Liver (tissue), 9 donors: Measurements from ENCODE around the gene TUFT1. TPM values are rescaled to one million over a fixed set of nuclear protein-coding genes. Genes with fewer than 3 reads are reported as not detected.

Experiments
- DNase-seq: peaks from one replicate; pipeline ENCODE4 v3.0.0-alpha.2; 2017; ENCODE audit warnings: low spot score
- H3K27ac ChIP-seq, 2 donors: one replicate each; pipeline ENCODE4 v1.7.0; 2013; ENCODE audit warnings: inconsistent platforms in 2 of 2, low read length in 2 of 2, control low read depth in 1 of 2, low read depth in 1 of 2, mild to moderate bottlenecking in 1 of 2
- H3K27me3 ChIP-seq, 4 donors: one replicate each; pipeline versions ENCODE4 v1.6.1 to v1.7.0; 2013; ENCODE audit warnings: low read length in 3 of 4, inconsistent platforms in 1 of 4, mild to moderate bottlenecking in 1 of 4, moderate library complexity in 1 of 4; ENCODE audit not compliant: control insufficient read depth in 4 of 4, insufficient read depth in 4 of 4
- H3K36me3 ChIP-seq, 4 donors: one replicate each; pipeline versions ENCODE4 v1.6.1 to v1.7.0; 2013; ENCODE audit warnings: low read length in 3 of 4, mild to moderate bottlenecking in 3 of 4, low read depth in 1 of 4, moderate library complexity in 1 of 4; ENCODE audit not compliant: control insufficient read depth in 4 of 4, insufficient read depth in 3 of 4
- H3K4me1 ChIP-seq, 4 donors: one replicate each; pipeline versions ENCODE4 v1.6.1 to v1.7.0; 2013; ENCODE audit warnings: low read length in 3 of 4, mild to moderate bottlenecking in 3 of 4, moderate library complexity in 1 of 4; ENCODE audit not compliant: control insufficient read depth in 4 of 4, insufficient read depth in 4 of 4
- H3K4me3 ChIP-seq, 3 donors: one replicate each; pipeline versions ENCODE4 v1.6.1 to v1.7.0; 2013; ENCODE audit warnings: low read length in 3 of 3, control low read depth in 1 of 3, low read depth in 1 of 3, mild to moderate bottlenecking in 1 of 3
- H3K9ac ChIP-seq, 2 donors: one replicate each; pipeline ENCODE4 v1.7.0; 2013; ENCODE audit warnings: low read length in 2 of 2, mild to moderate bottlenecking in 2 of 2, moderate library complexity in 2 of 2, control low read depth in 1 of 2, low read depth in 1 of 2
- H3K9me3 ChIP-seq, 4 donors: one replicate each; pipeline versions ENCODE4 v1.6.1 to v1.7.0; 2013; ENCODE audit warnings: low read length in 3 of 4; ENCODE audit not compliant: control insufficient read depth in 4 of 4
- ATF3 ChIP-seq: IDR thresholded peaks from 2 replicates; pipeline ENCODE4 v1.6.1; 2016; ENCODE audit warnings: antibody characterized with exemption
- CTCF ChIP-seq: fragments of 150-350 bp; IDR thresholded peaks from 2 replicates; pipeline ENCODE4 v1.5.1; 2017; ENCODE audit warnings: improper control_type of control experiment, low read depth, low read length; ENCODE audit not compliant: missing input control
- EGR1 ChIP-seq, 2 donors: IDR thresholded peaks; 2 replicates each; pipeline ENCODE4 v1.6.1; 2016 to 2018; ENCODE audit warnings: antibody characterized with exemption in 2 of 2, low read depth in 2 of 2
- FOXA1 ChIP-seq: IDR thresholded peaks from 2 replicates; pipeline ENCODE4 v1.6.1; 2016; ENCODE audit warnings: antibody characterized with exemption
- FOXA2 ChIP-seq: IDR thresholded peaks from 2 replicates; pipeline ENCODE4 v1.6.1; 2016; ENCODE audit warnings: antibody characterized with exemption
- GABPA ChIP-seq, 2 donors: IDR thresholded peaks in 1 of 2; conservative IDR thresholded peaks in 1 of 2; 2 replicates each; pipeline ENCODE4 v1.6.1; 2016; ENCODE audit warnings: antibody characterized with exemption in 2 of 2, mild to moderate bottlenecking in 1 of 2, moderate library complexity in 1 of 2
- HNF4A ChIP-seq, 2 donors: conservative IDR thresholded peaks; 2 replicates each; pipeline ENCODE4 v1.6.1; 2016; ENCODE audit warnings: antibody characterized with exemption in 2 of 2, mild to moderate bottlenecking in 2 of 2
- HNF4G ChIP-seq: IDR thresholded peaks from 2 replicates; pipeline ENCODE4 v1.6.1; 2016; ENCODE audit warnings: antibody characterized with exemption
- JUND ChIP-seq, 2 donors: IDR thresholded peaks; 2 replicates each; pipeline ENCODE4 v1.6.1; 2016; ENCODE audit warnings: antibody characterized with exemption in 2 of 2
- MAX ChIP-seq: IDR thresholded peaks from 2 replicates; pipeline ENCODE4 v1.6.1; 2016; ENCODE audit warnings: antibody characterized with exemption
- NR2F2 ChIP-seq: IDR thresholded peaks from 2 replicates; pipeline ENCODE4 v1.6.1; 2016; ENCODE audit warnings: antibody characterized with exemption
- RAD21 ChIP-seq, 2 donors: IDR thresholded peaks; 2 replicates each; pipeline ENCODE4 v1.6.1; 2016; ENCODE audit warnings: antibody characterized with exemption in 2 of 2, mild to moderate bottlenecking in 2 of 2
- RXRA ChIP-seq, 2 donors: IDR thresholded peaks; 2 replicates each; pipeline ENCODE4 v1.6.1; 2017 to 2018; ENCODE audit warnings: antibody characterized with exemption in 2 of 2, mild to moderate bottlenecking in 1 of 2
- SP1 ChIP-seq: IDR thresholded peaks from 2 replicates; pipeline ENCODE4 v1.6.1; 2018; ENCODE audit warnings: antibody characterized with exemption, mild to moderate bottlenecking
- YY1 ChIP-seq: IDR thresholded peaks from 2 replicates; pipeline ENCODE4 v1.6.1; 2016; ENCODE audit warnings: antibody characterized with exemption, mild to moderate bottlenecking
- ZBTB33 ChIP-seq: IDR thresholded peaks from 2 replicates; pipeline ENCODE4 v1.6.1; 2016; ENCODE audit warnings: antibody characterized with exemption
- WGBS: extraction: QIAGEN DNeasy Blood & Tissue Kit; methylation state at CpG from one replicate; pipeline ENCODE4 v1.1.7; 2013; 5-methylcytosine and 5-hydroxymethylcytosine counted together
- polyA plus RNA-seq, 2 donors: library from polyadenylated mRNA; stranded (reverse) in 1 of 2; unstranded in 1 of 2; fragments of 200-250 nt in 1 of 2; fragments of >200 nt in 1 of 2; fragmentation: Nextera tagmentation in 1 of 2; extraction: Ambion mirVana in 1 of 2; gene quantifications; one replicate each; pipeline versions ENCODE4 v1.2.1 to v1.2.3, GENCODE V29; 2013 to 2015
- total RNA-seq, 2 donors: library from RNA; depleted of rRNA; stranded (reverse); fragments of >200 nt; gene quantifications; one replicate each; pipeline ENCODE4 v1.2.3, GENCODE V29; 2014
- TF ChIP-seq, protein P1 (sequence below): IDR thresholded peaks from 2 replicates; pipeline ENCODE4 v1.6.1; 2016; ENCODE audit warnings: antibody characterized with exemption, mild to moderate bottlenecking
- donor health status: healthy.
- donor health status: healthy.
- donor health status: healthy.
- donor health status: healthy.
- donor health status: healthy.

The TUFT1 gene
- total and polyA plus RNA-seq, 4 donors, result 1.7 to 4.8 (median 3.0) TPM

GRCh38 chr1:151553659-151554058 is 13.6 kb downstream of the TUFT1 start:
- no peak overlapping the region for H3K27ac ChIP-seq
- H3K4me3 ChIP-seq, result no peak overlapping the region
- TF ChIP-seq, protein P1, sequence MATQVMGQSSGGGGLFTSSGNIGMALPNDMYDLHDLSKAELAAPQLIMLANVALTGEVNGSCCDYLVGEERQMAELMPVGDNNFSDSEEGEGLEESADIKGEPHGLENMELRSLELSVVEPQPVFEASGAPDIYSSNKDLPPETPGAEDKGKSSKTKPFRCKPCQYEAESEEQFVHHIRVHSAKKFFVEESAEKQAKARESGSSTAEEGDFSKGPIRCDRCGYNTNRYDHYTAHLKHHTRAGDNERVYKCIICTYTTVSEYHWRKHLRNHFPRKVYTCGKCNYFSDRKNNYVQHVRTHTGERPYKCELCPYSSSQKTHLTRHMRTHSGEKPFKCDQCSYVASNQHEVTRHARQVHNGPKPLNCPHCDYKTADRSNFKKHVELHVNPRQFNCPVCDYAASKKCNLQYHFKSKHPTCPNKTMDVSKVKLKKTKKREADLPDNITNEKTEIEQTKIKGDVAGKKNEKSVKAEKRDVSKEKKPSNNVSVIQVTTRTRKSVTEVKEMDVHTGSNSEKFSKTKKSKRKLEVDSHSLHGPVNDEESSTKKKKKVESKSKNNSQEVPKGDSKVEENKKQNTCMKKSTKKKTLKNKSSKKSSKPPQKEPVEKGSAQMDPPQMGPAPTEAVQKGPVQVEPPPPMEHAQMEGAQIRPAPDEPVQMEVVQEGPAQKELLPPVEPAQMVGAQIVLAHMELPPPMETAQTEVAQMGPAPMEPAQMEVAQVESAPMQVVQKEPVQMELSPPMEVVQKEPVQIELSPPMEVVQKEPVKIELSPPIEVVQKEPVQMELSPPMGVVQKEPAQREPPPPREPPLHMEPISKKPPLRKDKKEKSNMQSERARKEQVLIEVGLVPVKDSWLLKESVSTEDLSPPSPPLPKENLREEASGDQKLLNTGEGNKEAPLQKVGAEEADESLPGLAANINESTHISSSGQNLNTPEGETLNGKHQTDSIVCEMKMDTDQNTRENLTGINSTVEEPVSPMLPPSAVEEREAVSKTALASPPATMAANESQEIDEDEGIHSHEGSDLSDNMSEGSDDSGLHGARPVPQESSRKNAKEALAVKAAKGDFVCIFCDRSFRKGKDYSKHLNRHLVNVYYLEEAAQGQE, result no peak
- no peak for TF ChIP-seq GABPA (IDR thresholded peaks at IDR 0.05 in 1 of 2, conservative IDR thresholded peaks at IDR 0.05 in 1 of 2)
- TF ChIP-seq ATF3, result no peak
- TF ChIP-seq RAD21 (IDR thresholded peaks at IDR 0.05), result no peak
- TF ChIP-seq EGR1 (IDR thresholded peaks at IDR 0.05; ENCODE audit: low read depth in 2 of 2), result no peak
- no peak for TF ChIP-seq CTCF
- no peak for TF ChIP-seq ZBTB33
- no peak for TF ChIP-seq JUND (IDR thresholded peaks at IDR 0.05)
- TF ChIP-seq SP1, result no peak
- TF ChIP-seq FOXA2, result no peak
- TF ChIP-seq NR2F2, result no peak
- TF ChIP-seq RXRA (IDR thresholded peaks at IDR 0.05), result no peak
- TF ChIP-seq FOXA1, result no peak
- TF ChIP-seq MAX, result no peak
- no peak for TF ChIP-seq HNF4A (conservative IDR thresholded peaks at IDR 0.05)
- TF ChIP-seq HNF4G, result no peak
- no peak for TF ChIP-seq YY1
- H3K27me3 ChIP-seq, result no peaks in the 10 kb centered on the region
- H3K36me3 ChIP-seq, result no peaks in the 10 kb centered on the region
- no peaks in the 10 kb centered on the region for H3K4me1 ChIP-seq
- no peaks in the 10 kb centered on the region for H3K9me3 ChIP-seq
- WGBS, result 89% methylated on average over 4 of the region's 4 CpGs
- DNase-seq, result no peak
- no peak overlapping the region for H3K9ac ChIP-seq

GRCh38 chr1:151556052-151556451 is 15.9 kb downstream of the TUFT1 start:
- Histone ChIP-seq H3K27me3 (no peaks in the 10 kb centered on the region), H3K9ac (no peak overlapping the region), H3K27ac (no peak overlapping the region), H3K4me3 (no peak overlapping the region), H3K9me3 (no peaks in the 10 kb centered on the region), H3K36me3 (no peaks in the 10 kb centered on the region), H3K4me1 (peaks cover 0 to 3% (median 0%) of the 10 kb centered on the region in 4 donors)
- no peak for DNase-seq
- 95% methylated on average over 2 of the region's 2 CpGs for WGBS
- TF ChIP-seq JUND (IDR thresholded peaks at IDR 0.05) (no peak), YY1 (no peak), ATF3 (no peak), MAX (no peak), FOXA2 (no peak), FOXA1 (no peak), HNF4G (no peak), HNF4A (conservative IDR thresholded peaks at IDR 0.05) (no peak), GABPA (IDR thresholded peaks at IDR 0.05 in 1 of 2, conservative IDR thresholded peaks at IDR 0.05 in 1 of 2) (no peak), EGR1 (IDR thresholded peaks at IDR 0.05; ENCODE audit: low read depth in 2 of 2) (no peak)
- TF ChIP-seq, protein P1, result no peak
